Breast epithelium (tissue), 4 donors: ENCODE measurements around the gene GPR161. TPM values are rescaled to one million over a fixed set of nuclear protein-coding genes. Genes with fewer than 3 reads are reported as not detected.

Source experiments
- DNase-seq, 2 donors: peaks; one replicate each; pipeline ENCODE4 v3.0.0-alpha.2; 2019; ENCODE audit warnings: low spot score in 2 of 2
- H3K27ac ChIP-seq, 2 donors: fragments of 200-600 bp; sonication (generic) in 1 of 2; one replicate each; pipeline ENCODE4 v1.5.1; 2016 to 2019; ENCODE audit warnings: mild to moderate bottlenecking in 1 of 2
- H3K27me3 ChIP-seq, 2 donors: fragments of 200-600 bp; sonication (generic) in 1 of 2; one replicate each; pipeline versions ENCODE4 v1.5.1 to v1.6.0; 2017 to 2019; ENCODE audit warnings: control low read depth in 1 of 2, mild to moderate bottlenecking in 1 of 2
- H3K36me3 ChIP-seq: fragments of 200-600 bp; one replicate; pipeline ENCODE4 v1.5.1; 2019
- H3K4me1 ChIP-seq, 2 donors: fragments of 200-600 bp; sonication (generic); one replicate each; pipeline ENCODE4 v1.5.1; 2016 to 2019; ENCODE audit warnings: control low read depth in 1 of 2
- H3K4me3 ChIP-seq, 3 donors: fragments of 200-600 bp; sonication (generic); 1 replicate in 2 of 3; 2 replicates in 1 of 3; pipeline ENCODE4 v1.5.1; 2016 to 2019; ENCODE audit warnings: mild to moderate bottlenecking in 3 of 3, moderate library complexity in 2 of 3
- H3K9me3 ChIP-seq, 2 donors: fragments of 200-600 bp; sonication (generic) in 1 of 2; one replicate each; pipeline ENCODE4 v1.5.1; 2016 to 2019; ENCODE audit warnings: control low read depth in 1 of 2
- POLR2A ChIP-seq: fragments of 450-650 bp; IDR thresholded peaks from one replicate; pipeline ENCODE4 v1.6.1; 2016; ENCODE audit warnings: antibody characterized with exemption, mild to moderate bottlenecking, moderate library complexity
- POLR2AphosphoS5 ChIP-seq, 3 donors: sonication (generic); formaldehyde crosslinking; IDR thresholded peaks; one replicate each; pipeline ENCODE4 v1.6.1; 2017; ENCODE audit warnings: antibody characterized with exemption in 3 of 3
- intact Hi-C: fragments of 100-400 bp; cut with DNase I; formaldehyde crosslinking; loops from one replicate; pipeline ENCODE4 v1.15.1; 2023; ENCODE audit warnings: low total_unique reads
- total RNA-seq, 3 donors: library from RNA; depleted of rRNA; stranded (reverse); fragments of >200 nt; gene quantifications; one replicate each; pipeline ENCODE4 v1.1.0, GENCODE V29; 2016
- TF ChIP-seq, protein P1 (sequence below), 3 donors: fragments of 450-650 bp; IDR thresholded peaks; one replicate each; pipeline ENCODE4 v1.5.1; 2016 to 2017; ENCODE audit warnings: antibody characterized with exemption in 3 of 3, mild to moderate bottlenecking in 3 of 3, moderate library complexity in 3 of 3

Gene GPR161
- total RNA-seq, 3 donors from 2014 or later = 2.8 to 5.6 (median 4.5) TPM

DNA sequence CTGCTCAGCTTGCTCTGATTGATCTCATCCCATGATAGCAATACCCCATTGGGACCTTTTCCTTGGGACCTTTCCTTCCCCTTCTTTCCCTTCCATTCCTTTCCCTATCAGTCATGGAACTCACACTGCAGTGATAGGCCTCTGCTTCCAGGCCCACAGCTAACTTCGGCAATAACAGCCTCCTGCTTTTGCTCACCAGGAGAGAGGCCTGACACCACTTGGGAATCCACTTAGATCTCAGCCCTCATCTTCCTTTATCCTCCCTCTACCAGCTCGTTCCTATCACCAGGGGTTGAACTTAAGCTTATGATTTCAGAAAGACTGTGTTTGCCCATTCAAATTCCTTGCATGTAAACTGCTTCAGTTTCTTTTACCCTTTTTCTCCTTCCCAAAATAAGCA lies 31.1 kb upstream of the GPR161 start:
- Histone ChIP-seq H3K4me3 (no peak overlapping the region), H3K9me3 (no peaks in the 10 kb centered on the region), H3K27ac (no peak overlapping the region), H3K36me3 (no peaks in the 10 kb centered on the region), H3K4me1 (no peaks in the 10 kb centered on the region), H3K27me3 (no peaks in the 10 kb centered on the region)
- no peak for DNase-seq
- TF ChIP-seq POLR2AphosphoS5 (IDR thresholded peaks at IDR 0.05) (no peak), POLR2A (no peak)
- TF ChIP-seq, protein P1, sequence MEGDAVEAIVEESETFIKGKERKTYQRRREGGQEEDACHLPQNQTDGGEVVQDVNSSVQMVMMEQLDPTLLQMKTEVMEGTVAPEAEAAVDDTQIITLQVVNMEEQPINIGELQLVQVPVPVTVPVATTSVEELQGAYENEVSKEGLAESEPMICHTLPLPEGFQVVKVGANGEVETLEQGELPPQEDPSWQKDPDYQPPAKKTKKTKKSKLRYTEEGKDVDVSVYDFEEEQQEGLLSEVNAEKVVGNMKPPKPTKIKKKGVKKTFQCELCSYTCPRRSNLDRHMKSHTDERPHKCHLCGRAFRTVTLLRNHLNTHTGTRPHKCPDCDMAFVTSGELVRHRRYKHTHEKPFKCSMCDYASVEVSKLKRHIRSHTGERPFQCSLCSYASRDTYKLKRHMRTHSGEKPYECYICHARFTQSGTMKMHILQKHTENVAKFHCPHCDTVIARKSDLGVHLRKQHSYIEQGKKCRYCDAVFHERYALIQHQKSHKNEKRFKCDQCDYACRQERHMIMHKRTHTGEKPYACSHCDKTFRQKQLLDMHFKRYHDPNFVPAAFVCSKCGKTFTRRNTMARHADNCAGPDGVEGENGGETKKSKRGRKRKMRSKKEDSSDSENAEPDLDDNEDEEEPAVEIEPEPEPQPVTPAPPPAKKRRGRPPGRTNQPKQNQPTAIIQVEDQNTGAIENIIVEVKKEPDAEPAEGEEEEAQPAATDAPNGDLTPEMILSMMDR (IDR thresholded peaks at IDR 0.05) = no peak
- intact Hi-C loops = no loop called here

DNA sequence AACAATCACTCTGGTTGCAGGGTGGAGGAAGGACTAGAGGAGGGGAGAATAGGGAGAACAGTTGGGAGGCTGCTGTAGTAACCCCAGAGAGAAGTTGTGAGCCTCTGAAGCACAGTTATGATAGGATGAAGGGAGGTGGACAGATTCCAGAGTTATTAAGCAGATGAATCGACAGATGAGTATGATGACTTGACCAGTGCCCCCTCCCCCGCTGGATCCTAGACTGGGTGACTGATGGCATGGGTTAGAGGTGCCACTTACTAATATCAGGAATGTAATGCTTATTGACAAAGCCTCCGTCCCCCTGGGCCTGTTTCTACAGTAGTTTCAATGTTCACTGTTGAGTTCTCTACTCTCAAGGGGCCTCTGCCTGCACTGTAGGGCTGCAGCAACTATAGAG lies 28.0 kb upstream of the GPR161 start:
- Histone ChIP-seq H3K27me3 (no peaks in the 10 kb centered on the region), H3K4me3 (no peak overlapping the region), H3K36me3 (no peaks in the 10 kb centered on the region), H3K9me3 (peaks cover 0 to 6% of the 10 kb centered on the region in 2 donors), H3K4me1 (no peaks in the 10 kb centered on the region), H3K27ac (no peak overlapping the region)
- intact Hi-C loops = no loop called here
- DNase-seq = no peak
- TF ChIP-seq POLR2AphosphoS5 (IDR thresholded peaks at IDR 0.05) = no peak
- TF ChIP-seq POLR2A = no peak
- TF ChIP-seq, protein P1 (IDR thresholded peaks at IDR 0.05) = no peak

DNA sequence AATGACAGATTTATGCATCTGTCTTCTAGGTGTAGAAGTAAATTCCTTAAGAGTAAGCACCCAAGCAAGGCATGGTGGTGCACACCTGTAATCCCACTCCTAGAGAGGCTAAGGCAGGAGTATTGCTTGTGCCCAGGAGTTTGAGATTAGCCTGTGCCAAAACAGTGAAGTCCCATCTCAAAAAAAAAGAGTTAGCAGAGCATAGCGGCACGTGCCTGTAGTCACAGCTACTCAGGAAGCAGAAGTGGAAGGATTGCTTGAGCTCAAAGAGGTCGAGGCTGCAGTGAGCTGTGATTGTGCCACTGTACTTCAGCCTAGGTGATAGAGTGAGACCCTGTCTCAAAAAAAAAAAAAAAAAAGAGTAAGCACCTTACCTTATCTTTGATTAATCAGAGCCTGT lies 26.9 kb upstream of the GPR161 start:
- H3K4me1 ChIP-seq = no peaks in the 10 kb centered on the region
- H3K9me3 ChIP-seq = peaks cover 0 to 10% of the 10 kb centered on the region in 2 donors
- TF ChIP-seq POLR2A (no peak), POLR2AphosphoS5 (IDR thresholded peaks at IDR 0.05) (no peak)
- TF ChIP-seq, protein P1 (IDR thresholded peaks at IDR 0.05) = no peak
- DNase-seq = no peak
- no peaks in the 10 kb centered on the region for H3K27me3 ChIP-seq
- no peaks in the 10 kb centered on the region for H3K36me3 ChIP-seq
- H3K27ac ChIP-seq = no peak overlapping the region
- H3K4me3 ChIP-seq = no peak overlapping the region
- intact Hi-C loops = no loop called here

DNA sequence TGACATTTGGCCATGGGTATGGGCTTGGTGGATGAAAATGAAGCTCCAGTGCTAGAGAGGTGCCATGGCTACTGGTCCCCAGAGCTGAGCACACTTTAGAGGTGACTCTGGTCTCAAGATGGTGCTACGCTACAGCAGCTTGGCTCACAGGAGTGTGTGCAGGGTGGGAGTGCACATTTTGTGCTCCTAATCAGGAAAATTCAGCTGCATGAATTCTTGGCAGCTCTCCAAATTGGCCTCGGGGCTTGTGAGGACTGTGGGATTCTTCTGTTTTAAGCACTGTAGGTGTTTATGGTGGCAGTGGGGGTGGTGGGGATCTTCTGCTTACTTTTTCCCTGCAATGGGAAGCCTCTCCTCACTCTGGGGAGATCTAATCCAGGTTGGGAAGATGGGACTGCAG lies 24.7 kb upstream of the GPR161 start:
- Histone ChIP-seq H3K27me3 (no peaks in the 10 kb centered on the region), H3K27ac (no peak overlapping the region), H3K4me3 (no peak overlapping the region), H3K4me1 (no peaks in the 10 kb centered on the region), H3K9me3 (peaks cover 0 to 10% of the 10 kb centered on the region in 2 donors), H3K36me3 (no peaks in the 10 kb centered on the region)
- no peak for DNase-seq
- TF ChIP-seq POLR2A = no peak
- TF ChIP-seq, protein P1 (IDR thresholded peaks at IDR 0.05) = no peak
- no peak for TF ChIP-seq POLR2AphosphoS5 (IDR thresholded peaks at IDR 0.05)
- intact Hi-C loops = no loop called here

DNA sequence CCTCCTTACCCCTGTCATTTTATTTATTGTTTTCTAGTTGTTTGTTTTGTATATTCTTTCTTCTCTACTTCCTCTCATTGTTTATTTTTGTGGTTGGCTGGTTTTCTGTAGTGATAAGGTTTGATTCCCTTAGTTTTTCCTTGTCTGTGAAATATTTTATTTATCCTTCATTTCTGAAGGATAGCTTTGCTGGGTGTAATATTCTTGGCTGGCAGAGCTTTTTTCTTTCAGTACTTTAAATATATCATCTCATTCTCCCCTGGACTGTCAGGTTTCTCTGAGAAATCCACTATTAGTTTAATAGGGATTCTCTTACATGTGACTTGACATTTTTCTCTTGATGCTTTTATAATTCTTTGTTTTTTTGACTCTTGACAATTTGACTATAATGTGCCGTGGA lies 23.2 kb upstream of the GPR161 start:
- DNase-seq = no peak
- Histone ChIP-seq H3K4me3 (no peak overlapping the region), H3K27ac (no peak overlapping the region), H3K4me1 (no peaks in the 10 kb centered on the region), H3K36me3 (no peaks in the 10 kb centered on the region), H3K27me3 (no peaks in the 10 kb centered on the region), H3K9me3 (peaks cover 0 to 10% of the 10 kb centered on the region in 2 donors)
- intact Hi-C loops = no loop called here
- TF ChIP-seq POLR2A = no peak

DNA sequence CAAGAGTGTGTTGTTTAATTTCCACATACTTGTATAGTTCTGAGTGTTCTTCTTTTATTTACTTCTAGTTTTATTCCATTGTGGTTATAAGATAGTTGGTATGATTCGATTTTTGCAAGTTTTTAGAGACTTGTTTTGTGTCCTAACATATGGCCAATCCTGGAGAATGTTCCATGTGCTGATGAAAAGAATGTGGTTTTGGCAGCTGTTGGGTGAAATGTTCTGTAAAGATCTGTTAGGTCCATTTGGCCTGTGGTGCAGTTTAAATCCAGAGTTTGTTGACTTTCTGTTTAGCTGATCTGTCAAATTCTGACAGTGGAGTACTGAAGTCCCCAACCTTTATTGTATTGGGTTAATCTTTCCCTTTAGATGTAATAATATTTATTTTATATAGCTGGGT lies 22.5 kb upstream of the GPR161 start:
- Histone ChIP-seq H3K36me3 (no peaks in the 10 kb centered on the region), H3K27ac (no peak overlapping the region), H3K4me1 (no peaks in the 10 kb centered on the region), H3K4me3 (no peak overlapping the region), H3K27me3 (no peaks in the 10 kb centered on the region), H3K9me3 (peaks cover 0 to 10% of the 10 kb centered on the region in 2 donors)
- intact Hi-C loops = no loop called here
- TF ChIP-seq POLR2AphosphoS5 (IDR thresholded peaks at IDR 0.05) = no peak
- TF ChIP-seq, protein P1 (IDR thresholded peaks at IDR 0.05) = no peak
- no peak for DNase-seq
